ENCODE data around the gene ANKFY1. TPM values are rescaled to one million over a fixed set of nuclear protein-coding genes. Genes with fewer than 3 reads are reported as not detected.

ANKFY1 gene
- total RNA-seq, 1 experiment from 2014 or later: 12.0 TPM

DNA sequence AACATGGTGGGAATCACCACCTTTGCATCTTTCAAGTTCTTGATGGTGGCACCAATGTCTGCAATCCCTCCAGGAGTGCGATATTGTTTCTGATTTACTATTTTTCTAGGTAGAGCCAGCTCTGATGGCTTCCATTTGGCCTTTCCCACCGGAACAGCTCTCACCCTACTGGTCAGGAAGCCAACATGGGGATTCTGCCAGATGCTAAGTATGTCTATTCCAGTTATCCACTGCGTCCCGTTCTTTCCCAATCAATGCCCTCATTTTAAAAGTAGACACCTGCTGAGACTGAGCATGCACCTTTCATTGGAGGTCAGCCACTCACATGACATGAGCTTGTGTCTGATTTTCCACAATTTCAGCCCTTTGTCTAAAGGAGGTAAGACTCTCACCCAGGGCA, 144.5 kb downstream of the ANKFY1 start:
- DNase-seq (ENCODE audit: low spot score): no peak

DNA sequence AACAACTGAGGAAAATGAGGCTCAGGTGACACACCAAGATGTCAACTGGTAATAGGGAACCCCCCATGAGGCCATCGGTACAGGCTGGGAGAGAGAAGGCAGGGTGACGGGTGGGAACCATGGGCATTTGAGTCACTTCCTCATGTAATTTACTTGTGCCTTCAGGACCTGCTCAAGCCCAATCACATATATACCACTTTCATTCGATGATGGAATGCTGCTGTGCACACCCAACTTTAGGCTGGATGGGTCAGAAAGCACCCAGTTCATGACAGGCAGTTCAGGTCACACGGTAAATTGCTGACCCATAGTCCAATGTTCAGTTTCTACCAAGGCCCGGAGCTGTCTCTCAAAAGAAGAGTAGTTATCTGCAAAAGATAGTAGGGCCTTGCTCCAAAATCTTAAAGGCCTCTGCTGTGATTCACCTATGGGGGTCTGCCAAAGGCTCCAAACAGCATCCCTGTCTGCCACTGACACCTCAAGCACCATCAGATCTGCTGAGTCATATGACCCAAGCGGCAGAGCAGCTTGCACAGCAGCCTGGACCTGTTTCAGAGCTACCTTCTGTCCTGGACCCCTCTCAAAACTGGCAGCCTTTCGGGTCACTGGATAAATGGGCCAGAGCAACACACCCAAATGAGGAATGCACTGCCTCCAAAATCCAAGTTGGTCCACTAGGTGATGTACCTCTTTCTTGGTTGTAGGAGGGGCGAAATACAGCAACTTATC, 145.6 kb downstream of the ANKFY1 start:
- DNase-seq (ENCODE audit: low spot score): no peak

DNA sequence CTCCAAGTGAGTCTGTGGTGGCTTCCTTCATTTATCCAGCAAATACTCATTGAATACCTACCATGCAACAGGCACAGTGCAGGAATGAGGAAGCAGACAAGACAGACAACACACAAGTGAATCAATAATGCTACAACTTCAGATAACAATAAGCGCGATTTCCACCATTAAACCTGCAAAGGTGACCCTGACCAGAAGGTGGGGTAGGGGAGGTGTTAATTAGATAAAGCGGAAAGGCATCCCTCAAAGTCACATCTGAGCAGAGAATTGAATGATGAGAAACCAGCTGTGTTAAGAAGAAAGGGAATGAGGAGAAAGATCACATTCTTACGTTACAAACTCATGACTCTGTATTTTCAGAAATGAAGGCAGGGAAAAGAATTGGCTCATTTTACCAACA, 147.3 kb downstream of the ANKFY1 start:
- DNase-seq (ENCODE audit: low spot score): no peak

Other genes with a start within 250 kb of the ANKFY1 start
- gene ZZEF1, start 120.9 kb downstream of the ANKFY1 start, total RNA-seq (2014; rRNA removed; shearing (Covaris generic)): 5.6 and 7.0 TPM in 2 replicates
- 16.1 and 22.3 TPM in 2 replicates for gene CYB5D2, start 120.8 kb downstream of the ANKFY1 start, total RNA-seq (2014; rRNA removed; shearing (Covaris generic))
- gene UBE2G1, start 102.7 kb upstream of the ANKFY1 start, total RNA-seq (2014; rRNA removed; shearing (Covaris generic)): 46.1 and 48.8 TPM in 2 replicates
- gene SPNS3, start 170.0 kb upstream of the ANKFY1 start, total RNA-seq (2014; rRNA removed; shearing (Covaris generic)): 0.04 and 0.08 TPM in 2 replicates
- gene SPNS2, start 234.9 kb upstream of the ANKFY1 start, total RNA-seq (2014; rRNA removed; shearing (Covaris generic)): 0.06 and 0.52 TPM in 2 replicates